ENCODE data around the gene MRAP. TPM values are rescaled to one million over a fixed set of nuclear protein-coding genes. Genes with fewer than 3 reads are reported as not detected.

Gene MRAP
- total and polyA plus RNA-seq, 9 donors, result 0.58 to 67.5 (median 2.3) TPM; not detected in 1

- Histone ChIP-seq H3K27ac (no peak overlapping the region), H3K36me3 (no peaks in the 10 kb centered on the region), H3K9me3 (no peaks in the 10 kb centered on the region), H3K4me1 (ENCODE audit: insufficient read depth) (no peaks in the 10 kb centered on the region), H3K27me3 (no peaks in the 10 kb centered on the region), H3K4me3 (no peak overlapping the region)
- 91 to 96% (median 95%) methylated on average over 16 of the region's 16 CpGs for WGBS, 3 donors
- intact Hi-C loops (cut with DNase I), result no loop called here
- no peak for DNase-seq
- TF ChIP-seq CTCF (IDR thresholded peaks at IDR 0.05) (no peak), EP300 (IDR thresholded peaks at IDR 0.05) (no peak), POLR2A (IDR thresholded peaks at IDR 0.05) (no peak)
These were observed 16.2 kb downstream of the MRAP start for GRCh38 chr21:32314806-32315205.

GRCh38 chr21:32315511-32316281, 17.0 kb downstream of the MRAP start:
- Histone ChIP-seq H3K36me3 (no peaks in the 10 kb centered on the region), H3K27me3 (no peaks in the 10 kb centered on the region), H3K4me3 (no peak overlapping the region), H3K27ac (no peak overlapping the region), H3K9me3 (no peaks in the 10 kb centered on the region), H3K4me1 (ENCODE audit: insufficient read depth) (no peaks in the 10 kb centered on the region)
- no peak for DNase-seq
- intact Hi-C loops (cut with DNase I), result no loop called here
- TF ChIP-seq EP300 (IDR thresholded peaks at IDR 0.05) (no peak), CTCF (IDR thresholded peaks at IDR 0.05) (no peak), POLR2A (IDR thresholded peaks at IDR 0.05) (no peak)
- WGBS, 3 donors, result 84 to 90% (median 85%) methylated on average over 14 of the region's 14 CpGs

- Histone ChIP-seq H3K36me3 (no peaks in the 10 kb centered on the region), H3K9me3 (no peaks in the 10 kb centered on the region), H3K27ac (no peak overlapping the region), H3K4me1 (ENCODE audit: insufficient read depth) (no peaks in the 10 kb centered on the region), H3K4me3 (no peak overlapping the region), H3K27me3 (no peaks in the 10 kb centered on the region)
- intact Hi-C loops (cut with DNase I), result no loop called here
- no peak for TF ChIP-seq POLR2A (IDR thresholded peaks at IDR 0.05)
- no peak for TF ChIP-seq CTCF (IDR thresholded peaks at IDR 0.05)
- TF ChIP-seq EP300 (IDR thresholded peaks at IDR 0.05), result no peak
- WGBS, 3 donors, result 92 to 93% (median 93%) methylated on average over 22 of the region's 22 CpGs
- no peak for DNase-seq
These were observed 17.9 kb downstream of the MRAP start for GRCh38 chr21:32316361-32317215.

GRCh38 chr21:32317726-32318125, 19.1 kb downstream of the MRAP start:
- H3K36me3 ChIP-seq, result no peaks in the 10 kb centered on the region
- intact Hi-C loops (cut with DNase I), result no loop called here

More at GRCh38 chr21:32317726-32318125, 19.1 kb downstream of the MRAP start:
- H3K27me3 ChIP-seq, result no peaks in the 10 kb centered on the region
- no peaks in the 10 kb centered on the region for H3K9me3 ChIP-seq
- 80 to 96% (median 94%) methylated on average over 9 of the region's 9 CpGs for WGBS, 3 donors
- TF ChIP-seq CTCF (IDR thresholded peaks at IDR 0.05), result no peak
- TF ChIP-seq EP300 (IDR thresholded peaks at IDR 0.05), result no peak
- no peak for TF ChIP-seq POLR2A (IDR thresholded peaks at IDR 0.05)
- no peaks in the 10 kb centered on the region for H3K4me1 ChIP-seq (ENCODE audit: insufficient read depth)
- DNase-seq, result no peak
- H3K27ac ChIP-seq, result no peak overlapping the region
- H3K4me3 ChIP-seq, result no peak overlapping the region
